Activated B cell treated with CpG ODN at 0.5 μM for 24 hours (primary cell): ENCODE measurements around the gene TUB. TPM values are rescaled to one million over a fixed set of nuclear protein-coding genes. Genes with fewer than 3 reads are reported as not detected.

ENCODE experiments used
- ATAC-seq: fragments of 200-7000 bp; cut with Tn5 transposase; one replicate; pipeline ENCODE4 v1.10.0; 2021; ENCODE audit warnings: low read depth, mild to moderate bottlenecking, moderate library complexity
- CTCF ChIA-PET: fragments of 350-600 bp; sonication (Branson Sonifier 250); formaldehyde crosslinking; loops from one replicate; lab custom pipeline; 2021; ENCODE audit warnings: antibody characterized with exemption; lab: Charles Lee
- POLR2A ChIA-PET: fragments of 350-600 bp; sonication (Branson Sonifier 250); formaldehyde crosslinking; loops from one replicate; lab custom pipeline; 2021; ENCODE audit warnings: antibody characterized with exemption; lab: Charles Lee
- DNase-seq: peaks from one replicate; pipeline ENCODE4 v3.0.0; 2022
- H3K27ac Mint-ChIP-seq: one replicate; pipeline ENCODE4 v1.8.0; 2020; ENCODE audit warnings: mixed read lengths
- H3K27me3 Mint-ChIP-seq: one replicate; pipeline ENCODE4 v1.8.0; 2021; ENCODE audit warnings: mixed read lengths
- H3K36me3 Mint-ChIP-seq: one replicate; pipeline ENCODE4 v1.8.0; 2021; ENCODE audit warnings: low read depth, mixed read lengths
- H3K4me1 Mint-ChIP-seq: one replicate; pipeline ENCODE4 v1.8.0; 2021; ENCODE audit warnings: mixed read lengths
- H3K4me3 Mint-ChIP-seq: one replicate; pipeline ENCODE4 v1.8.0; 2020; ENCODE audit warnings: mild to moderate bottlenecking, mixed read lengths
- H3K9me3 Mint-ChIP-seq: one replicate; pipeline ENCODE4 v1.8.0; 2020; ENCODE audit warnings: mixed read lengths
- CTCF ChIP-seq: fragments of 200-600 bp; IDR thresholded peaks from one replicate; pipeline ENCODE4 v1.8.0; 2022; ENCODE audit warnings: antibody characterized with exemption, mild to moderate bottlenecking
- intact Hi-C: fragments of 100-400 bp; cut with micrococcal nuclease; formaldehyde crosslinking; loops from one replicate; pipeline ENCODE4 v1.15.1; 2024
- total RNA-seq: library from RNA; stranded (reverse); gene quantifications from 2 replicates; pipeline ENCODE4 v1.2.3, GENCODE V29; 2022

Gene TUB
- total RNA-seq, 1 donor from 2014 or later = not detected

GRCh38 chr11:8098361-8098760, 17.4 kb downstream of the TUB start:
- Mint-ChIP-seq H3K27me3 (no peaks in the 10 kb centered on the region), H3K4me3 (no peak overlapping the region), H3K36me3 (peaks cover 10% of the 10 kb centered on the region), H3K9me3 (no peaks in the 10 kb centered on the region), H3K27ac (no peak overlapping the region), H3K4me1 (no peaks in the 10 kb centered on the region)
- ChIA-PET POLR2A (no interaction called here), CTCF (interaction anchor here (1.6 to 10.2 kb wide), 7 partner anchors 10 to 1000 kb away, joined by 9 to 86 read pairs (median 18); no protein-coding TSS in a partner anchor)
- TF ChIP-seq CTCF = no peak
- intact Hi-C loops = loop anchor here (2.0 to 10.0 kb wide), 2 partner anchors 206 to 404 kb away; no protein-coding TSS in a partner anchor
- DNase-seq (no peak), ATAC-seq (no peak)

- no peak for TF ChIP-seq CTCF
- DNase-seq (no peak), ATAC-seq (no peak)
- H3K27ac Mint-ChIP-seq = no peak overlapping the region
- H3K4me3 Mint-ChIP-seq = no peak overlapping the region
- peaks cover 10% of the 10 kb centered on the region for H3K36me3 Mint-ChIP-seq
- ChIA-PET POLR2A (interaction anchor here (1.0 kb wide), 1 partner anchor 112 kb away, joined by 3 read pairs; the partner anchor contains the start of gene EIF3F), CTCF (interaction anchor here (0.8 to 10.2 kb wide), 12 partner anchors 10 to 1000 kb away, joined by 3 to 86 read pairs (median 10); partner anchors contain the start of gene EIF3F)
- no peaks in the 10 kb centered on the region for H3K27me3 Mint-ChIP-seq
- H3K9me3 Mint-ChIP-seq = no peaks in the 10 kb centered on the region
- intact Hi-C loops = loop anchor here (1.0 to 10.0 kb wide), 4 partner anchors 66 to 404 kb away; no protein-coding TSS in a partner anchor
- no peaks in the 10 kb centered on the region for H3K4me1 Mint-ChIP-seq
Observed at GRCh38 chr11:8098879-8099278, 17.9 kb downstream of the TUB start.

- intact Hi-C loops = loop anchor here (1.0 to 10.0 kb wide), 4 partner anchors 66 to 405 kb away; no protein-coding TSS in a partner anchor
- ATAC-seq (peak; percentile 67), DNase-seq (peak; percentile 39)
- H3K27ac Mint-ChIP-seq = no peak overlapping the region
- POLR2A ChIA-PET = interaction anchor here (1.0 kb wide), 1 partner anchor 112 kb away, joined by 3 read pairs; the partner anchor contains the start of gene EIF3F
- no peaks in the 10 kb centered on the region for H3K9me3 Mint-ChIP-seq
- CTCF ChIA-PET = interaction anchor here (0.7 to 10.2 kb wide), 17 partner anchors 10 to 1001 kb away, joined by 3 to 86 read pairs (median 4); partner anchors contain the start of gene EIF3F
- H3K4me3 Mint-ChIP-seq = no peak overlapping the region
- TF ChIP-seq CTCF = no peak
- no peaks in the 10 kb centered on the region for H3K27me3 Mint-ChIP-seq
- peaks cover 14% of the 10 kb centered on the region for H3K36me3 Mint-ChIP-seq
- H3K4me1 Mint-ChIP-seq = no peaks in the 10 kb centered on the region
Observed at GRCh38 chr11:8099291-8099899, 18.4 kb downstream of the TUB start.

GRCh38 chr11:8100158-8100557, 19.1 kb downstream of the TUB start:
- intact Hi-C loops = no loop called here
- ChIA-PET CTCF (interaction anchor here (0.6 to 10.2 kb wide), 13 partner anchors 9 to 1002 kb away, joined by 3 to 86 read pairs (median 6); partner anchors contain the start of gene EIF3F), POLR2A (no interaction called here)
- Mint-ChIP-seq H3K4me1 (no peaks in the 10 kb centered on the region), H3K9me3 (no peaks in the 10 kb centered on the region), H3K36me3 (peaks cover 21% of the 10 kb centered on the region), H3K27me3 (no peaks in the 10 kb centered on the region), H3K4me3 (no peak overlapping the region), H3K27ac (no peak overlapping the region)
- DNase-seq (no peak), ATAC-seq (no peak)
- no peak for TF ChIP-seq CTCF

GRCh38 chr11:8100605-8101004, 19.6 kb downstream of the TUB start:
- intact Hi-C loops = no loop called here
- POLR2A ChIA-PET = no interaction called here

More at GRCh38 chr11:8100605-8101004, 19.6 kb downstream of the TUB start:
- TF ChIP-seq CTCF = no peak
- H3K36me3 Mint-ChIP-seq = peaks cover 25% of the 10 kb centered on the region
- DNase-seq (no peak), ATAC-seq (no peak)
- H3K4me1 Mint-ChIP-seq = no peaks in the 10 kb centered on the region
- H3K9me3 Mint-ChIP-seq = no peaks in the 10 kb centered on the region
- CTCF ChIA-PET = interaction anchor here (1.0 to 10.2 kb wide), 9 partner anchors 8 to 1002 kb away, joined by 3 to 86 read pairs (median 6); partner anchors contain the start of gene EIF3F
- no peak overlapping the region for H3K4me3 Mint-ChIP-seq
- H3K27ac Mint-ChIP-seq = no peak overlapping the region
- H3K27me3 Mint-ChIP-seq = no peaks in the 10 kb centered on the region
